ENCODE measurements around the gene PPP2R2B.

- TF ChIP-seq POLR2A (IDR thresholded peaks at IDR 0.05) (no peak), CTCF (IDR thresholded peaks at IDR 0.05) (no peak)
Measured at GRCh38 chr5:146778795-146779194, 99.8 kb downstream of the PPP2R2B start.
